K562 (cell line): Measurements from ENCODE around the gene PITPNC1. TPM values are rescaled to one million over a fixed set of nuclear protein-coding genes. Genes with fewer than 3 reads are reported as not detected.

Experiments used
- BRCA1 ChIP-seq, 2 experiments: fragments of 450-650 bp in 1 of 2; sonication (generic) in 1 of 2; formaldehyde crosslinking in 1 of 2; IDR thresholded peaks; 2 replicates each; pipeline versions ENCODE4 v1.5.0 to v1.6.1; 2017 to 2020; ENCODE audit warnings: mild to moderate bottlenecking in 1 of 2, missing genetic modification reagents in 1 of 2
- CREBBP ChIP-seq: IDR thresholded peaks from one replicate; pipeline ENCODE4 v1.6.1; 2012; ENCODE audit warnings: low read depth, mild to moderate bottlenecking, control low read depth, inconsistent platforms, low read length
- CSDE1 ChIP-seq, 2 experiments: fragments of 450-650 bp; IDR thresholded peaks; 2 replicates each; pipeline ENCODE4 v1.6.1; 2016; ENCODE audit warnings: mild to moderate bottlenecking in 1 of 2
- CXXC5 ChIP-seq: fragments of 250-450 bp; sonication (Bioruptor Pico); IDR thresholded peaks from 2 replicates; pipeline ENCODE4 v1.8.0; 2022; ENCODE audit warnings: inconsistent platforms, mild to moderate bottlenecking, moderate library complexity
- FOXJ3 ChIP-seq: sonication (generic); formaldehyde crosslinking; IDR thresholded peaks from 2 replicates; pipeline ENCODE4 v1.4.0; 2020; ENCODE audit warnings: mild to moderate bottlenecking, missing genetic modification reagents
- GTF2A2 ChIP-seq: IDR thresholded peaks from 2 replicates; pipeline ENCODE4 v1.6.1; 2016; ENCODE audit warnings: mild to moderate bottlenecking, missing genetic modification characterization, missing compliant biosample characterization
- HCFC1 ChIP-seq: IDR thresholded peaks from 2 replicates; pipeline ENCODE4 v1.6.1; 2012; ENCODE audit warnings: low read depth, low read length, improper control_type of control experiment
- IFI16 ChIP-seq: fragments of 250-450 bp; sonication (Bioruptor Pico); IDR thresholded peaks from 2 replicates; pipeline ENCODE4 v2.1.2; 2022; ENCODE audit warnings: mild to moderate bottlenecking, inconsistent platforms
- JUNB ChIP-seq: fragments of 450-650 bp; formaldehyde crosslinking; conservative IDR thresholded peaks from 2 replicates; pipeline ENCODE4 v1.4.0; 2020; ENCODE audit warnings: mild to moderate bottlenecking
- KAT2B ChIP-seq: IDR thresholded peaks from one replicate; pipeline ENCODE4 v1.6.1; 2012; ENCODE audit warnings: low read depth, mild to moderate bottlenecking, control low read depth, inconsistent platforms, low read length, moderate library complexity
- NRF1 ChIP-seq, 2 experiments: fragments of 450-650 bp; IDR thresholded peaks in 1 of 2; conservative IDR thresholded peaks in 1 of 2; 2 replicates each; pipeline ENCODE4 v1.6.1; 2014; ENCODE audit warnings: mild to moderate bottlenecking in 2 of 2
- PHF21A ChIP-seq: fragments of 450-650 bp; IDR thresholded peaks from 2 replicates; pipeline ENCODE4 v1.6.1; 2017; ENCODE audit warnings: low read depth, borderline replicate concordance
- PTBP1 ChIP-seq: fragments of 200-400 bp; formaldehyde crosslinking; IDR thresholded peaks from 2 replicates; pipeline ENCODE4 v1.6.1; 2017; ENCODE audit warnings: low read depth, low read length
- SMARCC2 ChIP-seq: fragments of 450-650 bp; IDR thresholded peaks from 2 replicates; pipeline ENCODE4 v1.6.1; 2017; ENCODE audit warnings: antibody characterized with exemption, moderate library complexity, mild to moderate bottlenecking, low read depth
- SMC3 ChIP-seq: conservative IDR thresholded peaks from 2 replicates; pipeline ENCODE4 v1.6.1; 2011; ENCODE audit warnings: low read depth, low read length, improper control_type of control experiment; ENCODE audit not compliant: insufficient read depth
- SREBF2 ChIP-seq: sonication (generic); formaldehyde crosslinking; IDR thresholded peaks from 2 replicates; pipeline ENCODE4 v1.4.0; 2020; ENCODE audit warnings: mild to moderate bottlenecking, missing genetic modification reagents
- SRSF3 ChIP-seq: fragments of 200-400 bp; formaldehyde crosslinking; IDR thresholded peaks from 2 replicates; pipeline ENCODE4 v1.6.1; 2016; ENCODE audit warnings: mild to moderate bottlenecking, low read length, moderate library complexity; ENCODE audit not compliant: insufficient read depth
- TAF7 ChIP-seq: fragments of 450-650 bp; IDR thresholded peaks from 2 replicates; pipeline ENCODE4 v1.6.1; 2016; ENCODE audit warnings: missing genetic modification characterization, missing compliant biosample characterization
- ZNF143 ChIP-seq: sonication (generic); formaldehyde crosslinking; IDR thresholded peaks from 2 replicates; pipeline ENCODE4 v1.9.0; 2022; ENCODE audit warnings: mild to moderate bottlenecking, missing genetic modification reagents
- ZNF263 ChIP-seq: sonication (generic); formaldehyde crosslinking; IDR thresholded peaks from 2 replicates; pipeline ENCODE4 v1.8.0; 2022; ENCODE audit warnings: mild to moderate bottlenecking, missing genetic modification reagents, borderline replicate concordance
- ZNF324 ChIP-seq: fragments of 250-450 bp; sonication (Bioruptor Pico); IDR thresholded peaks from 2 replicates; pipeline ENCODE4 v1.4.0; 2020; ENCODE audit warnings: mild to moderate bottlenecking
- ZNF384 ChIP-seq: IDR thresholded peaks from 2 replicates; pipeline ENCODE4 v1.6.1; 2012; ENCODE audit warnings: low read depth, low read length, improper control_type of control experiment
- ZNF408 ChIP-seq: fragments of 250-450 bp; sonication (Bioruptor Pico); IDR thresholded peaks from 2 replicates; pipeline ENCODE4 v1.4.0; 2020; ENCODE audit warnings: low read depth, mild to moderate bottlenecking, moderate library complexity
- ZNF436 ChIP-seq: fragments of 250-450, 450-650 bp; sonication (Bioruptor Pico); formaldehyde crosslinking; IDR thresholded peaks from 2 replicates; pipeline ENCODE4 v1.7.0; 2020; ENCODE audit warnings: mild to moderate bottlenecking
- ZNF511 ChIP-seq: sonication (generic); formaldehyde crosslinking; IDR thresholded peaks from 2 replicates; pipeline ENCODE4 v1.8.0; 2022; ENCODE audit warnings: mild to moderate bottlenecking, missing genetic modification reagents
- ZNF778 ChIP-seq: fragments of 450-650 bp; formaldehyde crosslinking; IDR thresholded peaks from 2 replicates; pipeline ENCODE4 v1.4.0; 2020; ENCODE audit warnings: mild to moderate bottlenecking, moderate library complexity
- polyA plus RNA-seq, 8 experiments: library from polyadenylated mRNA; depleted of rRNA in 4 of 8; stranded (reverse) in 5 of 8; unstranded in 3 of 8; fragments of >200 nt; fragmentation: Nextera tagmentation in 2 of 8; fragmentation: Illumina TruSeq in 1 of 8; extraction: Ambion mirVana in 2 of 8; extraction: Trizol in 1 of 8; gene quantifications; 2 replicates each; pipeline versions ENCODE4 v1.2.1 to v1.2.3, GENCODE V29; 2011 to 2014; ENCODE audit warnings: inconsistent platforms in 1 of 8, missing spikeins in 1 of 8
- total RNA-seq, 7 experiments: library from RNA; depleted of rRNA in 6 of 7; stranded (reverse); fragments of >200 nt in 6 of 7; fragmentation: Illumina TruSeq in 2 of 7; extraction: Trizol in 2 of 7; gene quantifications; 2 replicates each; pipeline versions ENCODE4 v1.2.1 to v1.2.3, GENCODE V29; 2011 to 2021; ENCODE audit warnings: low replicate concordance in 1 of 7
- TF ChIP-seq, protein P1 (sequence below): fragments of 450-650 bp; formaldehyde crosslinking; IDR thresholded peaks from 2 replicates; pipeline ENCODE4 v1.4.0; 2020; ENCODE audit warnings: mild to moderate bottlenecking, moderate library complexity
- TF ChIP-seq, protein P2 (sequence below): fragments of 450-650 bp; IDR thresholded peaks from 2 replicates; pipeline ENCODE4 v1.6.1; 2017; ENCODE audit warnings: antibody characterized with exemption

The PITPNC1 gene
- total and polyA plus RNA-seq, 9 of the 15 experiments (the other 6 are each of a cell fraction or from before 2014, with no cell fraction given) = 0.11 to 1.1 (median 0.65) TPM

DNA sequence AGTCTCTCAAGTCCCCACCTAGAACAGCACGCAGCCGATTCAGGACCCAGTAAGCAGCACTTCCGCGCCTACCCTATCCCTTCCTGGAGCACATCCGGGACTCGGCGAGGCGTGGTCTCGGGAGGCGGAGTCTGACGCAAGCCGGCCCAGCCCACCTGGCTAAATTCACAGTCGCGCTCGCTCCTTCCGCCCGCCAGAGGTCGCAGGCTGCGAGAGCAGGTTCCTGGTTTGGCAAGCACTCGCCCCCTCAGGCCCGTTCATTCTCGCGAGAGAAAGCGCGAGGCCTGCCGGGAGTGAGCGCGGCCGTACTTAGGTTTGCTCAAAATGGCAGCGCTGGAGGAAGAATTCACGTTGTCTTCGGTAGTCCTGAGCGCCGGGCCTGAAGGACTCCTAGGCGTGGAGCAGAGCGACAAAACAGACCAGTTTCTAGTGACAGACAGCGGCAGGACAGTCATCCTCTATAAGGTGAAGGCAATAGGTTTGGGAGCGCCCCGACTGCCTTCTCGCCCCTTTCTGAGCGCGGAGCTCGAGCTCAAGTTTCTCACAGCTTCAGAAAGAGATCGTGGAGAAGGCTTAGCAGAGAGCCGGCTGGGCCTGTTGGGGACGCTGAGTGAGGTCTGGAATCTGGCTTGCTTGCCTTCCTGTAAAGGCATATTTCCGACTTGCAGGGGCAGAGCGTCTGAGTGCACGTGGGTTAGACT, 340.7 kb downstream of the PITPNC1 start, which contains the start of gene NOL11 (continued):
- peak; percentile 90 for TF ChIP-seq CXXC5 (CRISPR knock-in tag)
- no peak for TF ChIP-seq ZNF408 (CRISPR knock-in tag)
- TF ChIP-seq HCFC1 = peak; percentile 77
- TF ChIP-seq ZNF511 (CRISPR knock-in tag) = no peak; the same call in 1 of the 2 replicates
- TF ChIP-seq SREBF2 (CRISPR knock-in tag) = no peak
- TF ChIP-seq JUNB (CRISPR knock-in tag) = no peak
- TF ChIP-seq, protein P1, sequence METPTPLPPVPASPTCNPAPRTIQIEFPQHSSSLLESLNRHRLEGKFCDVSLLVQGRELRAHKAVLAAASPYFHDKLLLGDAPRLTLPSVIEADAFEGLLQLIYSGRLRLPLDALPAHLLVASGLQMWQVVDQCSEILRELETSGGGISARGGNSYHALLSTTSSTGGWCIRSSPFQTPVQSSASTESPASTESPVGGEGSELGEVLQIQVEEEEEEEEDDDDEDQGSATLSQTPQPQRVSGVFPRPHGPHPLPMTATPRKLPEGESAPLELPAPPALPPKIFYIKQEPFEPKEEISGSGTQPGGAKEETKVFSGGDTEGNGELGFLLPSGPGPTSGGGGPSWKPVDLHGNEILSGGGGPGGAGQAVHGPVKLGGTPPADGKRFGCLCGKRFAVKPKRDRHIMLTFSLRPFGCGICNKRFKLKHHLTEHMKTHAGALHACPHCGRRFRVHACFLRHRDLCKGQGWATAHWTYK = no peak
- TF ChIP-seq NRF1 (conservative IDR thresholded peaks at IDR 0.05 in 1 of 2, IDR thresholded peaks at IDR 0.05 in 1 of 2) = peak; percentile 80 to 84
- TF ChIP-seq, protein P2, sequence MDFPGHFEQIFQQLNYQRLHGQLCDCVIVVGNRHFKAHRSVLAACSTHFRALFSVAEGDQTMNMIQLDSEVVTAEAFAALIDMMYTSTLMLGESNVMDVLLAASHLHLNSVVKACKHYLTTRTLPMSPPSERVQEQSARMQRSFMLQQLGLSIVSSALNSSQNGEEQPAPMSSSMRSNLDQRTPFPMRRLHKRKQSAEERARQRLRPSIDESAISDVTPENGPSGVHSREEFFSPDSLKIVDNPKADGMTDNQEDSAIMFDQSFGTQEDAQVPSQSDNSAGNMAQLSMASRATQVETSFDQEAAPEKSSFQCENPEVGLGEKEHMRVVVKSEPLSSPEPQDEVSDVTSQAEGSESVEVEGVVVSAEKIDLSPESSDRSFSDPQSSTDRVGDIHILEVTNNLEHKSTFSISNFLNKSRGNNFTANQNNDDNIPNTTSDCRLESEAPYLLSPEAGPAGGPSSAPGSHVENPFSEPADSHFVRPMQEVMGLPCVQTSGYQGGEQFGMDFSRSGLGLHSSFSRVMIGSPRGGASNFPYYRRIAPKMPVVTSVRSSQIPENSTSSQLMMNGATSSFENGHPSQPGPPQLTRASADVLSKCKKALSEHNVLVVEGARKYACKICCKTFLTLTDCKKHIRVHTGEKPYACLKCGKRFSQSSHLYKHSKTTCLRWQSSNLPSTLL = no peak
- TF ChIP-seq PHF21A = no peak
- TF ChIP-seq ZNF143 (CRISPR knock-in tag) = peak; percentile 85
- TF ChIP-seq PTBP1 = no peak
- TF ChIP-seq IFI16 (CRISPR knock-in tag) = no peak
- TF ChIP-seq CSDE1 (IDR thresholded peaks at IDR 0.05) = no peak
- TF ChIP-seq TAF7 = peak; percentile 87
- TF ChIP-seq ZNF324 (CRISPR knock-in tag) = no peak
- 0 out of 2 replicates have a peak, but pooled peaks have one; percentile 24 for TF ChIP-seq ZNF384
- no peak for TF ChIP-seq ZNF436 (CRISPR knock-in tag)
- no peak for TF ChIP-seq SMARCC2
- peak; percentile 84 for TF ChIP-seq SMC3
- no peak for TF ChIP-seq BRCA1 (IDR thresholded peaks at IDR 0.05)
- TF ChIP-seq BRCA1 (CRISPR knock-in tag; IDR thresholded peaks at IDR 0.05) = no peak
- peak; percentile 61; the same call in 1 of the 2 replicates for TF ChIP-seq ZNF263
- TF ChIP-seq GTF2A2 (tag) = no peak
- TF ChIP-seq SRSF3 = no peak
- TF ChIP-seq ZNF778 (CRISPR knock-in tag) = no peak
- peak; percentile 70 for TF ChIP-seq KAT2B
- no peak for TF ChIP-seq FOXJ3 (CRISPR knock-in tag)
- TF ChIP-seq CREBBP = no peak
